SIG-M5 (cell line): ENCODE measurements around the gene CCER1.
"Not testable (repeated sequence)": the region's sequence is repeated elsewhere in the genome, so short reads cannot be mapped to it uniquely, and the experiment has no call there.

Experiments
- DNase-seq: peaks from one replicate; lab custom pipeline; 2025; lab: John Stamatoyannopoulos, UW

The CCER1 gene

GRCh38 chr12:90954921-90955320 is at the start of gene CCER1:
Gene CCER1, minus strand, starts transcription at chr12:90955176. Its CDS starts 434 bp downstream, at chr12:90954742.
- DNase-seq = no peak

GRCh38 chr12:91003737-91004136 is 48.8 kb upstream of the CCER1 start:
- DNase-seq = no peak

- no peak for DNase-seq
Measured at GRCh38 chr12:91001306-91001705, 46.3 kb upstream of the CCER1 start.

GRCh38 chr12:90999966-91000365 is 45.0 kb upstream of the CCER1 start:
- no peak for DNase-seq

- DNase-seq = no peak
Measured at GRCh38 chr12:90999527-90999926, 44.6 kb upstream of the CCER1 start.

- DNase-seq = no peak
Measured at GRCh38 chr12:90995010-90995409, 40.0 kb upstream of the CCER1 start.

GRCh38 chr12:90991952-90992465 is 37.0 kb upstream of the CCER1 start:
- DNase-seq = no peak

- no peak for DNase-seq
Measured at GRCh38 chr12:90990611-90991010, 35.6 kb upstream of the CCER1 start.

GRCh38 chr12:90989686-90990111 is 34.7 kb upstream of the CCER1 start:
- no peak for DNase-seq

GRCh38 chr12:90987520-90987919 is 32.5 kb upstream of the CCER1 start:
- DNase-seq = no peak

GRCh38 chr12:90987101-90987500 is 32.1 kb upstream of the CCER1 start:
- no peak for DNase-seq

GRCh38 chr12:90985331-90985730 is 30.4 kb upstream of the CCER1 start:
- not testable (repeated sequence) for DNase-seq

GRCh38 chr12:90984114-90984513 is 29.1 kb upstream of the CCER1 start:
- DNase-seq = no peak

- DNase-seq = no peak
Measured at GRCh38 chr12:90982170-90982569, 27.2 kb upstream of the CCER1 start.

- DNase-seq = no peak
Measured at GRCh38 chr12:90979951-90980350, 25.0 kb upstream of the CCER1 start.

- DNase-seq = no peak
Measured at GRCh38 chr12:90979019-90979418, 24.0 kb upstream of the CCER1 start.

- no peak for DNase-seq
Measured at GRCh38 chr12:90978117-90978770, 23.3 kb upstream of the CCER1 start.

GRCh38 chr12:90977224-90977623 is 22.2 kb upstream of the CCER1 start:
- no peak for DNase-seq

- no peak for DNase-seq
Measured at GRCh38 chr12:90974286-90974685, 19.3 kb upstream of the CCER1 start.

- DNase-seq = no peak
Measured at GRCh38 chr12:90972226-90972625, 17.2 kb upstream of the CCER1 start.

- DNase-seq = no peak
Measured at GRCh38 chr12:90970911-90971310, 15.9 kb upstream of the CCER1 start.

- no peak for DNase-seq
Measured at GRCh38 chr12:90970471-90970870, 15.5 kb upstream of the CCER1 start.

- no peak for DNase-seq
Measured at GRCh38 chr12:90969851-90970250, 14.9 kb upstream of the CCER1 start.

GRCh38 chr12:90969346-90969745 is 14.4 kb upstream of the CCER1 start:
- DNase-seq = no peak
